H1 (cell line): ENCODE measurements around the gene KIFC1. TPM values are rescaled to one million over a fixed set of nuclear protein-coding genes. Genes with fewer than 3 reads are reported as not detected.

Source experiments
- CTCF ChIA-PET: fragments of 300-600 bp; sonication (Branson Sonifier 250); formaldehyde crosslinking; loops from one replicate; lab custom pipeline; 2021; ENCODE audit not compliant: partially characterized antibody; lab: Charles Lee
- POLR2A ChIA-PET: fragments of 300-600 bp; sonication (Branson Sonifier 250); formaldehyde crosslinking; loops from one replicate; lab custom pipeline; 2021; ENCODE audit warnings: inconsistent platforms; ENCODE audit not compliant: partially characterized antibody; lab: Charles Lee
- DNase-seq, 2 experiments: peaks; one replicate each; pipeline versions ENCODE4 v3.0.0 to v3.0.0-alpha.2; 2010 to 2022; ENCODE audit warnings: low spot score in 2 of 2, low read depth in 1 of 2, mixed read lengths in 1 of 2
- FAIRE-seq: peaks from 2 replicates; lab custom pipeline; 2011; peaks lifted over from hg19 to GRCh38; lab: Jason Lieb, UNC
- H2AFZ ChIP-seq: 2 replicates; pipeline ENCODE4 v1.8.1; 2012; ENCODE audit warnings: low read length, inconsistent platforms
- H2AK5ac ChIP-seq: 2 replicates; pipeline ENCODE4 v1.6.1; 2013; ENCODE audit warnings: low read depth, low read length
- H2BK120ac ChIP-seq: replicated peaks from 2 replicates; pipeline ENCODE3; 2013; ENCODE audit warnings: low read depth, low read length, inconsistent platforms
- H2BK12ac ChIP-seq: 2 replicates; pipeline ENCODE4 v1.6.1; 2013; ENCODE audit warnings: low read depth, low read length
- H2BK15ac ChIP-seq: 2 replicates; pipeline ENCODE4 v1.6.1; 2013; ENCODE audit warnings: low read length
- H2BK20ac ChIP-seq: 2 replicates; pipeline ENCODE4 v1.6.1; 2013; ENCODE audit warnings: low read length
- H2BK5ac ChIP-seq: 2 replicates; pipeline ENCODE4 v1.6.1; 2013; ENCODE audit warnings: low read depth, low read length
- H3K14ac ChIP-seq: 2 replicates; pipeline ENCODE4 v1.6.1; 2013; ENCODE audit warnings: inconsistent platforms; ENCODE audit not compliant: insufficient read length
- H3K18ac ChIP-seq: 2 replicates; pipeline ENCODE4 v1.6.1; 2013; ENCODE audit warnings: low read length; ENCODE audit errors: extremely low read depth
- H3K23ac ChIP-seq: 2 replicates; pipeline ENCODE4 v1.6.1; 2013; ENCODE audit warnings: inconsistent platforms; ENCODE audit not compliant: insufficient read length
- H3K23me2 ChIP-seq: 2 replicates; pipeline ENCODE4 v1.6.1; 2013; ENCODE audit warnings: low read depth, low read length
- H3K27ac ChIP-seq: 2 replicates; pipeline ENCODE4 v1.6.1; 2011; ENCODE audit warnings: low read depth, low read length, inconsistent platforms
- H3K27me3 ChIP-seq, 4 experiments: replicated peaks in 1 of 4; 1 replicate in 1 of 4; 2 replicates in 3 of 4; pipeline versions ENCODE4 v1.6.1 to v1.8.1; 2011 to 2013; ENCODE audit warnings: low read length in 3 of 4, mild to moderate bottlenecking in 3 of 4, inconsistent platforms in 2 of 4, mixed read lengths in 2 of 4, moderate library complexity in 1 of 4; ENCODE audit not compliant: control insufficient read depth in 3 of 4, insufficient read depth in 3 of 4; ENCODE audit errors: extremely low read depth in 1 of 4
- H3K36me3 ChIP-seq, 4 experiments: 2 replicates each; pipeline versions ENCODE4 v1.6.1 to v1.8.1; 2011 to 2013; ENCODE audit warnings: mild to moderate bottlenecking in 4 of 4, low read length in 3 of 4, moderate library complexity in 2 of 4, control low read depth in 1 of 4, inconsistent platforms in 1 of 4; ENCODE audit not compliant: insufficient read depth in 4 of 4, control insufficient read depth in 2 of 4
- H3K4ac ChIP-seq: replicated peaks from 2 replicates; pipeline ENCODE3; 2013; ENCODE audit warnings: low read length, low read depth, mixed read lengths, inconsistent platforms; ENCODE audit not compliant: insufficient read length
- H3K4me1 ChIP-seq, 4 experiments: replicated peaks in 1 of 4; 1 replicate in 1 of 4; 2 replicates in 3 of 4; pipeline versions ENCODE4 v1.6.1 to v1.8.1; 2011 to 2013; ENCODE audit warnings: low read length in 3 of 4, inconsistent platforms in 2 of 4, mixed read lengths in 1 of 4; ENCODE audit not compliant: insufficient read depth in 4 of 4, control insufficient read depth in 3 of 4
- H3K4me2 ChIP-seq, 2 experiments: 2 replicates each; pipeline versions ENCODE4 v1.6.1 to v1.8.1; 2011 to 2013; ENCODE audit warnings: low read depth in 2 of 2, low read length in 2 of 2, control low read depth in 1 of 2, inconsistent platforms in 1 of 2, mild to moderate bottlenecking in 1 of 2; ENCODE audit not compliant: insufficient read depth in 1 of 2
- H3K4me3 ChIP-seq, 4 experiments: fragments of 200-600, 300-600 bp in 1 of 4; sonication (generic), shearing (Covaris generic), sonication (Bioruptor Twin) in 1 of 4; 2 replicates each; pipeline versions ENCODE4 v1.5.1 to v1.8.1; 2011 to 2016; ENCODE audit warnings: low read length in 4 of 4, low read depth in 3 of 4, control low read depth in 2 of 4, inconsistent platforms in 2 of 4, mild to moderate bottlenecking in 2 of 4, mixed read lengths in 1 of 4, moderate library complexity in 1 of 4; ENCODE audit not compliant: insufficient read depth in 2 of 4; ENCODE audit errors: extremely low read depth in 1 of 4
- H3K56ac ChIP-seq: replicated peaks from 2 replicates; pipeline ENCODE3; 2013; ENCODE audit warnings: low read depth, mild to moderate bottlenecking, mixed read lengths, low read length, inconsistent platforms; ENCODE audit not compliant: insufficient read length
- H3K79me1 ChIP-seq: 2 replicates; pipeline ENCODE4 v1.6.1; 2013; ENCODE audit warnings: low read depth, low read length, control low read depth
- H3K79me2 ChIP-seq, 2 experiments: 2 replicates each; pipeline versions ENCODE4 v1.6.1 to v1.8.1; 2012 to 2013; ENCODE audit warnings: low read length in 2 of 2, mild to moderate bottlenecking in 2 of 2, inconsistent platforms in 1 of 2; ENCODE audit not compliant: insufficient read depth in 2 of 2, control insufficient read depth in 1 of 2
- H3K9ac ChIP-seq, 4 experiments: replicated peaks in 1 of 4; 1 replicate in 1 of 4; 2 replicates in 3 of 4; pipeline versions ENCODE4 v1.6.1 to v1.8.1; 2011 to 2013; ENCODE audit warnings: low read depth in 3 of 4, low read length in 3 of 4, control low read depth in 2 of 4, mild to moderate bottlenecking in 2 of 4, moderate library complexity in 2 of 4, inconsistent platforms in 1 of 4; ENCODE audit errors: extremely low read depth in 1 of 4
- H3K9me3 ChIP-seq, 2 experiments: 2 replicates each; pipeline versions ENCODE4 v1.6.1 to v1.8.1; 2012 to 2013; ENCODE audit warnings: mild to moderate bottlenecking in 2 of 2, moderate library complexity in 2 of 2, control low read depth in 1 of 2, inconsistent platforms in 1 of 2, low read depth in 1 of 2, low read length in 1 of 2, mixed read lengths in 1 of 2; ENCODE audit not compliant: insufficient read depth in 2 of 2
- H4K20me1 ChIP-seq, 2 experiments: replicated peaks in 1 of 2; 2 replicates each; pipeline versions ENCODE3 to v1.8.1; 2011 to 2013; ENCODE audit warnings: inconsistent platforms in 2 of 2, low read length in 2 of 2, mild to moderate bottlenecking in 1 of 2; ENCODE audit not compliant: insufficient read depth in 2 of 2, control insufficient read depth in 1 of 2
- H4K5ac ChIP-seq: 2 replicates; pipeline ENCODE4 v1.6.1; 2013; ENCODE audit warnings: low read length, low read depth, mixed read lengths, inconsistent platforms; ENCODE audit not compliant: insufficient read length
- H4K8ac ChIP-seq: 2 replicates; pipeline ENCODE4 v1.8.0; 2013; ENCODE audit warnings: mild to moderate bottlenecking, moderate library complexity, low read length, inconsistent platforms; ENCODE audit not compliant: insufficient read depth; ENCODE audit errors: extremely low read depth
- H4K91ac ChIP-seq: replicated peaks from 2 replicates; pipeline ENCODE3; 2013; ENCODE audit warnings: low read length, mixed read lengths, inconsistent platforms; ENCODE audit not compliant: insufficient read length
- BRCA1 ChIP-seq: IDR thresholded peaks from 2 replicates; pipeline ENCODE4 v1.6.1; 2012; ENCODE audit warnings: low read depth, low read length, improper control_type of control experiment
- CBX8 ChIP-seq: fragments of 300-800, 300-1000 bp; sonication (generic); IDR thresholded peaks from 2 replicates; pipeline ENCODE4 v1.7.1; 2016; ENCODE audit warnings: low read depth, low read length, borderline replicate concordance
- E2F6 ChIP-seq: IDR thresholded peaks from 2 replicates; pipeline ENCODE4 v1.6.1; 2012; ENCODE audit warnings: inconsistent platforms
- MAX ChIP-seq: IDR thresholded peaks from 2 replicates; pipeline ENCODE4 v1.6.1; 2012; ENCODE audit warnings: inconsistent platforms
- RFX5 ChIP-seq: IDR thresholded peaks from 2 replicates; pipeline ENCODE4 v1.6.1; 2011; ENCODE audit warnings: low read depth, low read length, improper control_type of control experiment, borderline replicate concordance
- SIN3A ChIP-seq, 2 experiments: IDR thresholded peaks in 1 of 2; conservative IDR thresholded peaks in 1 of 2; 2 replicates each; pipeline ENCODE4 v1.6.1; 2011 to 2012; ENCODE audit warnings: low read length in 2 of 2, improper control_type of control experiment in 1 of 2, low read depth in 1 of 2, mild to moderate bottlenecking in 1 of 2
- SP1 ChIP-seq: IDR thresholded peaks from 2 replicates; pipeline ENCODE4 v1.6.1; 2011; ENCODE audit warnings: low read depth, low read length
- SRF ChIP-seq: IDR thresholded peaks from 2 replicates; pipeline ENCODE4 v1.6.1; 2011; ENCODE audit warnings: mild to moderate bottlenecking, low read depth, low read length, moderate library complexity
- USF2 ChIP-seq: IDR thresholded peaks from 2 replicates; pipeline ENCODE4 v1.6.1; 2011; ENCODE audit warnings: low read length, improper control_type of control experiment
- WGBS, 2 experiments: shearing (Covaris generic) in 1 of 2; methylation state at CpG; one replicate each; pipeline versions ENCODE4 v1.1.6 to v1.1.7; 2013 to 2015; ENCODE audit warnings: low lambda C conversion rate in 2 of 2, mixed read lengths in 2 of 2, inconsistent platforms in 1 of 2, low coverage in 1 of 2, missing lambda C conversion rate in 1 of 2; ENCODE audit not compliant: insufficient replicate concordance in 2 of 2, insufficient coverage in 1 of 2, insufficient read length in 1 of 2; ENCODE audit errors: extremely low coverage in 1 of 2, missing lambda C conversion rate in 1 of 2; 5-methylcytosine and 5-hydroxymethylcytosine counted together
- polyA plus RNA-seq, 7 experiments: library from polyadenylated mRNA; depleted of rRNA in 3 of 7; stranded (reverse) in 5 of 7; unstranded in 2 of 7; fragments of >200 nt in 5 of 7; fragments of 200-250 nt in 2 of 7; gene quantifications; 1 replicate in 5 of 7; 2 replicates in 1 of 7; 4 replicates in 1 of 7; pipeline versions ENCODE4 v1.2.1 to v1.2.3, GENCODE V29; 2011 to 2013; ENCODE audit warnings: missing spikeins in 2 of 7, mixed read lengths in 2 of 7
- total RNA-seq: library from RNA; stranded (reverse); fragmentation: NEBNext Ultra II Directional; extraction: Animal tissue kit (Norgen Biotek cat#: 25700); gene quantifications from 2 replicates; pipeline ENCODE4 v1.2.1, GENCODE V29; 2021
- TF ChIP-seq, protein P1 (sequence below): IDR thresholded peaks from 2 replicates; pipeline ENCODE4 v1.6.1; 2011; ENCODE audit warnings: low read depth, mild to moderate bottlenecking, low read length; ENCODE audit not compliant: insufficient read depth

KIFC1 gene
- total and polyA plus RNA-seq, 2 of the 8 experiments (the other 6 are each of a cell fraction or from before 2014, with no cell fraction given) = 46.6 to 64.3 TPM

GRCh38 chr6:33405386-33405940 lies 13.8 kb downstream of the KIFC1 start:
- Histone ChIP-seq H2BK15ac (no peak overlapping the region), H2BK120ac (no peak overlapping the region), H4K91ac (no peak overlapping the region), H2AFZ (no peak overlapping the region), H2BK12ac (no peak overlapping the region), H3K4me3 (no peak overlapping the region), H3K79me1 (0 out of 2 replicates have a peak, but pooled peaks cover 2% of the 10 kb centered on the region), H3K4me1 (peaks cover 0 to 2% (median 0%) of the 10 kb centered on the region in 4 experiments; a peak in 1 of 7 replicates), H3K27ac (no peak overlapping the region), H2BK5ac (no peak overlapping the region), H3K9ac (no peak overlapping the region), H4K8ac (no peak overlapping the region), H3K36me3 (peaks cover 30 to 55% (median 47%) of the 10 kb centered on the region in 4 experiments), H3K9me3 (no peaks in the 10 kb centered on the region), H3K14ac (no peak overlapping the region), H4K5ac (no peak overlapping the region), H3K4ac (no peak overlapping the region), H4K20me1 (peaks cover 0 to 13% of the 10 kb centered on the region in 2 experiments), H2AK5ac (no peak overlapping the region), H3K27me3 (no peaks in the 10 kb centered on the region), H3K79me2 (no peaks in the 10 kb centered on the region), H3K23me2 (no peaks in the 10 kb centered on the region; the same call in 1 of the 2 replicates), H3K18ac (no peak overlapping the region), H3K4me2 (no peak overlapping the region), H2BK20ac (no peak overlapping the region), H3K56ac (no peak overlapping the region), H3K23ac (no peak overlapping the region)
- CTCF ChIA-PET = interaction anchor here (0.5 to 1.0 kb wide), 4 partner anchors 10 to 128 kb away, joined by 3 to 4 read pairs (median 3); partner anchors contain the start of gene B3GALT4
- WGBS, 2 experiments = 95% methylated on average over 15 of the region's 15 CpGs; no CpG with 5 or more reads in 1 of the 2 experiments
- DNase-seq (no peak), FAIRE-seq (no peak)
- POLR2A ChIA-PET = interaction anchor here (1.3 to 1.5 kb wide), 2 partner anchors 13 to 133 kb away, joined by 3 to 5 read pairs; partner anchors contain the start of gene KIFC1
- TF ChIP-seq RFX5 (no peak), USF2 (no peak), MAX (no peak), E2F6 (no peak), SIN3A (conservative IDR thresholded peaks at IDR 0.05 in 1 of 2, IDR thresholded peaks at IDR 0.05 in 1 of 2; ENCODE audit: low read depth in 1 of 2, low read length in 2 of 2) (no peak), SRF (no peak), SP1 (no peak), BRCA1 (no peak), CBX8 (no peak)
- TF ChIP-seq, protein P1, sequence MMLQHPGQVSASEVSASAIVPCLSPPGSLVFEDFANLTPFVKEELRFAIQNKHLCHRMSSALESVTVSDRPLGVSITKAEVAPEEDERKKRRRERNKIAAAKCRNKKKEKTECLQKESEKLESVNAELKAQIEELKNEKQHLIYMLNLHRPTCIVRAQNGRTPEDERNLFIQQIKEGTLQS = no peak
